Activated CD4-positive, alpha-beta memory T cell treated with anti-CD3 and anti-CD28 coated beads, Interleukin-2, amount 10 ng/mL, durations not matched to agents 7 days and 5 days (primary cell): ENCODE data around the gene RBM25. TPM values are rescaled to one million over a fixed set of nuclear protein-coding genes. Genes with fewer than 3 reads are reported as not detected.

Experiments
- total RNA-seq, 2 experiments: library from RNA; stranded (reverse); gene quantifications; one replicate each; pipeline ENCODE4 v1.2.3, GENCODE V29; 2021

RBM25 gene
- total RNA-seq, 2 experiments from 2014 or later = 86.9 TPM

Other genes starting within 250 kb of the RBM25 start
- gene DPF3, start 164.4 kb upstream of the RBM25 start, total RNA-seq = 10 to 100 TPM; 14.9 to 15.4 TPM
- 10 to 100 TPM; 13.6 to 15.6 TPM for gene DCAF4, start 132.1 kb upstream of the RBM25 start, total RNA-seq
- 10 to 100 TPM; 17.8 to 18.4 TPM for gene ZFYVE1, start 31.4 kb upstream of the RBM25 start, total RNA-seq
- 10 to 100 TPM; 41.8 to 44.5 TPM for gene PSEN1, start 78.0 kb downstream of the RBM25 start, total RNA-seq
- gene PAPLN, start 179.0 kb downstream of the RBM25 start, total RNA-seq = 1 to 10 TPM; 1.4 to 1.6 TPM